ENCODE results near the gene GPR31. TPM values are rescaled to one million over a fixed set of nuclear protein-coding genes. Genes with fewer than 3 reads are reported as not detected.

Gene GPR31
- total and polyA plus RNA-seq, 9 of the 15 experiments (the other 6 are each of a cell fraction or from before 2014, with no cell fraction given): not detected

DNA sequence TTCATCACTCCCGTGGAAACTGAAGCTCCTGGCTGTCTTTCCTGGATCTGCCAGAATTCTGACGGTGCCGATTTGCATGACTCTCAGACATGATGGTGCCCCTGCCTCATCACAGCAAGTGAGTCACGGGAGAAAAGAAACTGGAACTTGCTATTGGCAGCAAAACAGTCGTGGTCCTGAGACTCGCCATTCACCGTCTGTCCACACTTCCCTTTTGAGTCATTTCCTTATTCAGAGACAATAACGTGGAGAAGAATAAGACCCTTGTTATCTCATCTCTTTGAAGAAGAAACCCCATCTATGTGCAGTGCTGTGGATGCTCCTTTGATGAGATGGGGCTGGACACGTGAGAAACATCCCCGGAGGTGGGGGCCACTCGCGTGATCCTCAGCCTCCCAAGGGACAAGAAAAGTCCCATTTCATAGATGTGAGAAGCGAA is 4.2 kb downstream of the GPR31 start:
- Histone ChIP-seq H3K79me2 (ENCODE audit: control insufficient read depth, insufficient read depth, low read length) (no peaks in the 10 kb centered on the region), H3K27ac (ENCODE audit: extremely low read depth, low read depth, low read length) (no peak overlapping the region), H3K4me2 (ENCODE audit: insufficient read depth, low read length) (no peak overlapping the region), H3K9me3 (replicated peaks; ENCODE audit: control insufficient read depth, insufficient read depth, low read depth, low read length) (no peaks in the 10 kb centered on the region), H3K27me3 (ENCODE audit: control insufficient read depth in 2 of 2, insufficient read depth in 2 of 2, low read length in 2 of 2) (peaks cover 67 to 77% of the 10 kb centered on the region in 2 experiments), H3K4me1 (replicated peaks in 1 of 2; ENCODE audit: control insufficient read depth in 2 of 2, insufficient read depth in 2 of 2, low read length in 2 of 2) (peaks cover 0 to 5% of the 10 kb centered on the region in 2 experiments; a peak in 1 of 5 replicates), H3K36me3 (ENCODE audit: control insufficient read depth, insufficient read depth, low read length) (no peaks in the 10 kb centered on the region), H3K9ac (ENCODE audit: insufficient read depth in 1 of 2, low read depth in 2 of 2, low read length in 2 of 2) (no peak overlapping the region), H3K9me1 (ENCODE audit: control insufficient read depth, insufficient read depth, low read length) (no peaks in the 10 kb centered on the region), H4K20me1 (replicated peaks; ENCODE audit: control insufficient read depth, insufficient read depth, low read length) (no peaks in the 10 kb centered on the region; the same call in 1 of the 2 replicates), H3K4me3 (no peak overlapping the region), H2AFZ (ENCODE audit: low read depth, low read length) (no peak overlapping the region)
- no TSS peak for BruUV-seq (replicated peaks)
- intact Hi-C loops (cut with micrococcal nuclease): no loop called here
- FAIRE-seq: no peak
- ChIA-PET POLR2A (no interaction called here), CTCF (ENCODE audit: low intra/inter-chr PET ratio) (no interaction called here)
- WGBS (ENCODE audit: insufficient coverage, low coverage, missing lambda C conversion rate): under 1% methylated on average over 13 of the region's 13 CpGs
- in situ Hi-C loops (cut with MboI): no loop called here
- ATAC-seq: no peak
- DNase-seq (ENCODE audit: extremely low read depth in 1 of 4, low spot score in 3 of 4): no peak
- TF ChIP-seq, protein P1, sequence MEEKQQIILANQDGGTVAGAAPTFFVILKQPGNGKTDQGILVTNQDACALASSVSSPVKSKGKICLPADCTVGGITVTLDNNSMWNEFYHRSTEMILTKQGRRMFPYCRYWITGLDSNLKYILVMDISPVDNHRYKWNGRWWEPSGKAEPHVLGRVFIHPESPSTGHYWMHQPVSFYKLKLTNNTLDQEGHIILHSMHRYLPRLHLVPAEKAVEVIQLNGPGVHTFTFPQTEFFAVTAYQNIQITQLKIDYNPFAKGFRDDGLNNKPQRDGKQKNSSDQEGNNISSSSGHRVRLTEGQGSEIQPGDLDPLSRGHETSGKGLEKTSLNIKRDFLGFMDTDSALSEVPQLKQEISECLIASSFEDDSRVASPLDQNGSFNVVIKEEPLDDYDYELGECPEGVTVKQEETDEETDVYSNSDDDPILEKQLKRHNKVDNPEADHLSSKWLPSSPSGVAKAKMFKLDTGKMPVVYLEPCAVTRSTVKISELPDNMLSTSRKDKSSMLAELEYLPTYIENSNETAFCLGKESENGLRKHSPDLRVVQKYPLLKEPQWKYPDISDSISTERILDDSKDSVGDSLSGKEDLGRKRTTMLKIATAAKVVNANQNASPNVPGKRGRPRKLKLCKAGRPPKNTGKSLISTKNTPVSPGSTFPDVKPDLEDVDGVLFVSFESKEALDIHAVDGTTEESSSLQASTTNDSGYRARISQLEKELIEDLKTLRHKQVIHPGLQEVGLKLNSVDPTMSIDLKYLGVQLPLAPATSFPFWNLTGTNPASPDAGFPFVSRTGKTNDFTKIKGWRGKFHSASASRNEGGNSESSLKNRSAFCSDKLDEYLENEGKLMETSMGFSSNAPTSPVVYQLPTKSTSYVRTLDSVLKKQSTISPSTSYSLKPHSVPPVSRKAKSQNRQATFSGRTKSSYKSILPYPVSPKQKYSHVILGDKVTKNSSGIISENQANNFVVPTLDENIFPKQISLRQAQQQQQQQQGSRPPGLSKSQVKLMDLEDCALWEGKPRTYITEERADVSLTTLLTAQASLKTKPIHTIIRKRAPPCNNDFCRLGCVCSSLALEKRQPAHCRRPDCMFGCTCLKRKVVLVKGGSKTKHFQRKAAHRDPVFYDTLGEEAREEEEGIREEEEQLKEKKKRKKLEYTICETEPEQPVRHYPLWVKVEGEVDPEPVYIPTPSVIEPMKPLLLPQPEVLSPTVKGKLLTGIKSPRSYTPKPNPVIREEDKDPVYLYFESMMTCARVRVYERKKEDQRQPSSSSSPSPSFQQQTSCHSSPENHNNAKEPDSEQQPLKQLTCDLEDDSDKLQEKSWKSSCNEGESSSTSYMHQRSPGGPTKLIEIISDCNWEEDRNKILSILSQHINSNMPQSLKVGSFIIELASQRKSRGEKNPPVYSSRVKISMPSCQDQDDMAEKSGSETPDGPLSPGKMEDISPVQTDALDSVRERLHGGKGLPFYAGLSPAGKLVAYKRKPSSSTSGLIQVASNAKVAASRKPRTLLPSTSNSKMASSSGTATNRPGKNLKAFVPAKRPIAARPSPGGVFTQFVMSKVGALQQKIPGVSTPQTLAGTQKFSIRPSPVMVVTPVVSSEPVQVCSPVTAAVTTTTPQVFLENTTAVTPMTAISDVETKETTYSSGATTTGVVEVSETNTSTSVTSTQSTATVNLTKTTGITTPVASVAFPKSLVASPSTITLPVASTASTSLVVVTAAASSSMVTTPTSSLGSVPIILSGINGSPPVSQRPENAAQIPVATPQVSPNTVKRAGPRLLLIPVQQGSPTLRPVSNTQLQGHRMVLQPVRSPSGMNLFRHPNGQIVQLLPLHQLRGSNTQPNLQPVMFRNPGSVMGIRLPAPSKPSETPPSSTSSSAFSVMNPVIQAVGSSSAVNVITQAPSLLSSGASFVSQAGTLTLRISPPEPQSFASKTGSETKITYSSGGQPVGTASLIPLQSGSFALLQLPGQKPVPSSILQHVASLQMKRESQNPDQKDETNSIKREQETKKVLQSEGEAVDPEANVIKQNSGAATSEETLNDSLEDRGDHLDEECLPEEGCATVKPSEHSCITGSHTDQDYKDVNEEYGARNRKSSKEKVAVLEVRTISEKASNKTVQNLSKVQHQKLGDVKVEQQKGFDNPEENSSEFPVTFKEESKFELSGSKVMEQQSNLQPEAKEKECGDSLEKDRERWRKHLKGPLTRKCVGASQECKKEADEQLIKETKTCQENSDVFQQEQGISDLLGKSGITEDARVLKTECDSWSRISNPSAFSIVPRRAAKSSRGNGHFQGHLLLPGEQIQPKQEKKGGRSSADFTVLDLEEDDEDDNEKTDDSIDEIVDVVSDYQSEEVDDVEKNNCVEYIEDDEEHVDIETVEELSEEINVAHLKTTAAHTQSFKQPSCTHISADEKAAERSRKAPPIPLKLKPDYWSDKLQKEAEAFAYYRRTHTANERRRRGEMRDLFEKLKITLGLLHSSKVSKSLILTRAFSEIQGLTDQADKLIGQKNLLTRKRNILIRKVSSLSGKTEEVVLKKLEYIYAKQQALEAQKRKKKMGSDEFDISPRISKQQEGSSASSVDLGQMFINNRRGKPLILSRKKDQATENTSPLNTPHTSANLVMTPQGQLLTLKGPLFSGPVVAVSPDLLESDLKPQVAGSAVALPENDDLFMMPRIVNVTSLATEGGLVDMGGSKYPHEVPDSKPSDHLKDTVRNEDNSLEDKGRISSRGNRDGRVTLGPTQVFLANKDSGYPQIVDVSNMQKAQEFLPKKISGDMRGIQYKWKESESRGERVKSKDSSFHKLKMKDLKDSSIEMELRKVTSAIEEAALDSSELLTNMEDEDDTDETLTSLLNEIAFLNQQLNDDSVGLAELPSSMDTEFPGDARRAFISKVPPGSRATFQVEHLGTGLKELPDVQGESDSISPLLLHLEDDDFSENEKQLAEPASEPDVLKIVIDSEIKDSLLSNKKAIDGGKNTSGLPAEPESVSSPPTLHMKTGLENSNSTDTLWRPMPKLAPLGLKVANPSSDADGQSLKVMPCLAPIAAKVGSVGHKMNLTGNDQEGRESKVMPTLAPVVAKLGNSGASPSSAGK (IDR thresholded peaks at IDR 0.05): no peak
- no peak for TF ChIP-seq NFIC (IDR thresholded peaks at IDR 0.05)
- no peak for TF ChIP-seq ZFP1 (CRISPR knock-in tag; IDR thresholded peaks at IDR 0.05)
- TF ChIP-seq ZNF134 (CRISPR knock-in tag; conservative IDR thresholded peaks at IDR 0.05): no peak
- TF ChIP-seq PTBP1 (IDR thresholded peaks at IDR 0.05; ENCODE audit: low read depth, low read length): no peak
- TF ChIP-seq PTTG1 (tag; IDR thresholded peaks at IDR 0.05; ENCODE audit: low read depth): no peak
- TF ChIP-seq, protein P2, sequence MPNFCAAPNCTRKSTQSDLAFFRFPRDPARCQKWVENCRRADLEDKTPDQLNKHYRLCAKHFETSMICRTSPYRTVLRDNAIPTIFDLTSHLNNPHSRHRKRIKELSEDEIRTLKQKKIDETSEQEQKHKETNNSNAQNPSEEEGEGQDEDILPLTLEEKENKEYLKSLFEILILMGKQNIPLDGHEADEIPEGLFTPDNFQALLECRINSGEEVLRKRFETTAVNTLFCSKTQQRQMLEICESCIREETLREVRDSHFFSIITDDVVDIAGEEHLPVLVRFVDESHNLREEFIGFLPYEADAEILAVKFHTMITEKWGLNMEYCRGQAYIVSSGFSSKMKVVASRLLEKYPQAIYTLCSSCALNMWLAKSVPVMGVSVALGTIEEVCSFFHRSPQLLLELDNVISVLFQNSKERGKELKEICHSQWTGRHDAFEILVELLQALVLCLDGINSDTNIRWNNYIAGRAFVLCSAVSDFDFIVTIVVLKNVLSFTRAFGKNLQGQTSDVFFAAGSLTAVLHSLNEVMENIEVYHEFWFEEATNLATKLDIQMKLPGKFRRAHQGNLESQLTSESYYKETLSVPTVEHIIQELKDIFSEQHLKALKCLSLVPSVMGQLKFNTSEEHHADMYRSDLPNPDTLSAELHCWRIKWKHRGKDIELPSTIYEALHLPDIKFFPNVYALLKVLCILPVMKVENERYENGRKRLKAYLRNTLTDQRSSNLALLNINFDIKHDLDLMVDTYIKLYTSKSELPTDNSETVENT (CRISPR knock-in tag; IDR thresholded peaks at IDR 0.05): no peak
- TF ChIP-seq, protein P3, sequence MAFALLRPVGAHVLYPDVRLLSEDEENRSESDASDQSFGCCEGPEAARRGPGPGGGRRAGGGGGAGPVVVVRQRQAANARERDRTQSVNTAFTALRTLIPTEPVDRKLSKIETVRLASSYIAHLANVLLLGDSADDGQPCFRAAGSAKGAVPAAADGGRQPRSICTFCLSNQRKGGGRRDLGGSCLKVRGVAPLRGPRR (CRISPR knock-in tag; IDR thresholded peaks at IDR 0.05): no peak
- TF ChIP-seq HDAC3 (IDR thresholded peaks at IDR 0.05; ENCODE audit: borderline replicate concordance, partially characterized antibody): no peak
- TF ChIP-seq ZNF354B (CRISPR knock-in tag; IDR thresholded peaks at IDR 0.05): no peak

Data from K562 (cell line).